ENCODE data around the gene DENND10. TPM values are rescaled to one million over a fixed set of nuclear protein-coding genes. Genes with fewer than 3 reads are reported as not detected.

Gene DENND10
- total and polyA plus RNA-seq, 2 donors (not counting 3 experiments of a cell fraction or from before 2014, with no cell fraction given), result 39.1 to 50.1 TPM

- CTCF ChIA-PET, result interaction anchor here (0.6 kb wide), 1 partner anchor 390 kb away, joined by 4 read pairs; no protein-coding TSS in a partner anchor
- no peak overlapping the region for H3K9ac ChIP-seq (replicated peaks; ENCODE audit: extremely low read depth, insufficient read depth, low read length)
- no TSS peak for BruUV-seq (replicated peaks)
- POLR2A ChIA-PET, result no interaction called here
- no peak overlapping the region for H2AFZ ChIP-seq (ENCODE audit: low read depth, low read length)
- DNase-seq (ENCODE audit: low read depth, low spot score), result no peak
- dilution Hi-C loops (cut with MboI; ENCODE audit: extremely low pct_ligation_motif_present, low sequenced_read_pairs), result no loop called here
- H3K27ac ChIP-seq (ENCODE audit: insufficient read depth, low read depth, low read length), result no peak overlapping the region
- peaks cover 16% of the 10 kb centered on the region for H3K4me1 ChIP-seq (ENCODE audit: control insufficient read depth, extremely low read depth, insufficient read depth, low read length)
- H3K9me1 ChIP-seq (replicated peaks; ENCODE audit: control insufficient read depth, extremely low read depth, insufficient read depth, low read length), result no peaks in the 10 kb centered on the region
- H3K9me3 ChIP-seq (replicated peaks; ENCODE audit: control insufficient read depth, insufficient read depth, low read length), result no peaks in the 10 kb centered on the region
- no peaks in the 10 kb centered on the region for H4K20me1 ChIP-seq (replicated peaks; ENCODE audit: control insufficient read depth, extremely low read depth, insufficient read depth, low read length)
- no peaks in the 10 kb centered on the region for H3K27me3 ChIP-seq (ENCODE audit: control insufficient read depth in 2 of 2, insufficient read depth in 2 of 2, low read length in 2 of 2)
- FAIRE-seq, result no peak
- intact Hi-C loops (cut with micrococcal nuclease), result no loop called here
- H3K79me2 ChIP-seq (ENCODE audit: control insufficient read depth, insufficient read depth, low read length), result no peaks in the 10 kb centered on the region
- TF ChIP-seq CTCF (IDR thresholded peaks at IDR 0.05; ENCODE audit: extremely low read depth in 1 of 2, insufficient read depth in 1 of 2, low read depth in 1 of 2, low read length in 2 of 2) (no peak), MYC (IDR thresholded peaks at IDR 0.05; ENCODE audit: low read depth, low read length) (no peak), POLR2AphosphoS5 (IDR thresholded peaks at IDR 0.05; ENCODE audit: insufficient read depth, low read depth, low read length) (no peak), GATA2 (IDR thresholded peaks at IDR 0.05; ENCODE audit: insufficient read depth, insufficient read length, low read depth, low read length) (no peak), POLR2A (IDR thresholded peaks at IDR 0.05; ENCODE audit: low read depth, low read length) (no peak), EZH2 (IDR thresholded peaks at IDR 0.05; ENCODE audit: borderline replicate concordance, low read depth, low read length, severe bottlenecking) (no peak)
- H3K36me3 ChIP-seq (ENCODE audit: control insufficient read depth in 2 of 2, extremely low read depth in 1 of 2, insufficient read depth in 2 of 2, low read length in 2 of 2), result no peaks in the 10 kb centered on the region
- no peak overlapping the region for H3K4me2 ChIP-seq (ENCODE audit: insufficient read depth, low read length)
- H3K4me3 ChIP-seq (replicated peaks in 1 of 3; ENCODE audit: insufficient read depth in 1 of 3, low read depth in 1 of 3, low read length in 3 of 3), result no peak overlapping the region
Measured at GRCh38 chr10:119098576-119098975, 5.3 kb upstream of the DENND10 start.
